ENCODE results near the gene CACNB2. TPM values are rescaled to one million over a fixed set of nuclear protein-coding genes. Genes with fewer than 3 reads are reported as not detected.

The CACNB2 gene
- polyA plus RNA-seq, 2 of the 4 experiments (the other 2 are of a cell fraction): not detected

DNA sequence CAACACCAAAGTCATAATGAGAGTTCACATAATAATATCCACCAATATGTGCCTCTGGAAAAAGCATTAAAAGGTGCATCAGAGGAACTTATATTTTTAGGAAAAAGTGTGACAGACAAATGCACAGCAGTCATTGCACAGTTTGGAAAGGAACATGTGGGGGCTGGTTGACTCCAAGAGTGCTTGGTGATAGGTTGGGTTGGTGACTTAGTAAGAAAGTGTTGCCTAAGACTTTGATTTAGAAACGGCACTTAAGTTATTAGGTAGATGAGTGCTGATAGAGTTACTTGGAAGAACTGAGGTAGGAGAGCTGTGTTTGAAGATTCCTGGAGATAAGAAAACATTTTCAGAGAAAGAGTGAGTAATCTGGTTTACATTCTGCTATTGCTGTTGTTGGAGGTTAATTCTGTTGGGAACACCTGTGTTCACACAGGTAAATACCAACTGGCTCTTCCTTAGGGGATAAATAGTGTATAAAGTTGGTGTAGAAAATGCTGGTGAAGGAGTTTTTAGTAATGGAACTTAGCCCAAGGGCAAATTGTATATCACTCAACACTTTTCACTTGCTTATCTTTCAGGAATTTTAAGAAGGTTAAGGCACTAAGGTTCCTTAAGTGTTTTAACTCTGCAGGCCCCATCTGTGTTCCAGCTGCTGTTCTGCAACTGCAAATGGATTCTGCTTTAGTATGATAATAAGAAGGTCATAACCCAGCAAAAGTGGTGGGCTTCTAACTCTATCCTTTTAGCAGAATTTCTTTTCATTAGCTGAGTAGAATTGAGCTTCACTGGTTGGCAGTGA, 315.1 kb downstream of the CACNB2 start:
- WGBS (ENCODE audit: missing lambda C conversion rate): 50% methylated on average over 1 of the region's 1 CpG
- CTCF ChIA-PET: no interaction called here
- TF ChIP-seq RNF2 (IDR thresholded peaks at IDR 0.05; ENCODE audit: borderline replicate concordance, low read depth) (no peak), HEYL (CRISPR knock-in tag; IDR thresholded peaks at IDR 0.05) (no peak), CBX2 (IDR thresholded peaks at IDR 0.05; ENCODE audit: borderline replicate concordance, low read depth) (no peak)
- POLR2A ChIA-PET: no interaction called here
- no peak overlapping the region for H3K4me3 ChIP-seq
- ATAC-seq: no peak
- H3K4me2 ChIP-seq: no peak overlapping the region
- H3K27ac ChIP-seq: no peak overlapping the region
- H3K9me3 ChIP-seq: no peaks in the 10 kb centered on the region
- DNase-seq (ENCODE audit: low read depth in 1 of 2, low spot score in 1 of 2): no peak
- no peaks in the 10 kb centered on the region for H3K4me1 ChIP-seq
- no peak for FAIRE-seq

DNA sequence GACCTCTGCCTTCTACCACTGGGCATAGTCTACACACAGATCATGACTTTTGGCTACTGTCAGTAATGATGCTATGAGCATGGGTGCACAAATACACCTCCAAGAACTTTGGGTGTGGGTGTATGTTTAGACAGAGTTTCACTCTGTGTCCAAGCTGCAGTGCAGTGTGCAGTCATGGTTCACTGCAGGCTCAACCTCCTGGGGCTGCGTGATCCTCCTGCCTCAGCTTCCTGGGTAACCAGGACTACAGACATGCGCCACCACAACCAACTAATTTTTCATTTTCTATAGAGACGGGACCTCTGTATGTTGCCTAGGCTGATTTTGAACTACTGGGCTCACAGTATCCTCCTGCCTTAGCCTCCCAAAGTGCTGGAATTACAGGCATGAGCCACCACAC, 316.8 kb downstream of the CACNB2 start:
- no peak overlapping the region for H3K4me3 ChIP-seq
- ATAC-seq: no peak
- H3K4me1 ChIP-seq: no peaks in the 10 kb centered on the region
- ChIA-PET CTCF (no interaction called here), POLR2A (no interaction called here)
- DNase-seq (ENCODE audit: low read depth in 1 of 2, low spot score in 1 of 2): no peak
- H3K27ac ChIP-seq: no peak overlapping the region
- no peak for FAIRE-seq
- no peaks in the 10 kb centered on the region for H3K9me3 ChIP-seq
- no peak overlapping the region for H3K4me2 ChIP-seq
- TF ChIP-seq, protein P1, sequence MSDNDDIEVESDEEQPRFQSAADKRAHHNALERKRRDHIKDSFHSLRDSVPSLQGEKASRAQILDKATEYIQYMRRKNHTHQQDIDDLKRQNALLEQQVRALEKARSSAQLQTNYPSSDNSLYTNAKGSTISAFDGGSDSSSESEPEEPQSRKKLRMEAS (IDR thresholded peaks at IDR 0.05): no peak
- TF ChIP-seq MAFK (IDR thresholded peaks at IDR 0.05; ENCODE audit: partially characterized antibody): no peak
- no peak for TF ChIP-seq EHF (CRISPR knock-in tag; IDR thresholded peaks at IDR 0.05)
- no peak for TF ChIP-seq NPAS2 (CRISPR knock-in tag; IDR thresholded peaks at IDR 0.05; ENCODE audit: borderline replicate concordance)
- TF ChIP-seq, protein P2, sequence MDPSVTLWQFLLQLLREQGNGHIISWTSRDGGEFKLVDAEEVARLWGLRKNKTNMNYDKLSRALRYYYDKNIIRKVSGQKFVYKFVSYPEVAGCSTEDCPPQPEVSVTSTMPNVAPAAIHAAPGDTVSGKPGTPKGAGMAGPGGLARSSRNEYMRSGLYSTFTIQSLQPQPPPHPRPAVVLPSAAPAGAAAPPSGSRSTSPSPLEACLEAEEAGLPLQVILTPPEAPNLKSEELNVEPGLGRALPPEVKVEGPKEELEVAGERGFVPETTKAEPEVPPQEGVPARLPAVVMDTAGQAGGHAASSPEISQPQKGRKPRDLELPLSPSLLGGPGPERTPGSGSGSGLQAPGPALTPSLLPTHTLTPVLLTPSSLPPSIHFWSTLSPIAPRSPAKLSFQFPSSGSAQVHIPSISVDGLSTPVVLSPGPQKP (IDR thresholded peaks at IDR 0.05; ENCODE audit: low read depth, low read length): no peak
- TF ChIP-seq, protein P3, sequence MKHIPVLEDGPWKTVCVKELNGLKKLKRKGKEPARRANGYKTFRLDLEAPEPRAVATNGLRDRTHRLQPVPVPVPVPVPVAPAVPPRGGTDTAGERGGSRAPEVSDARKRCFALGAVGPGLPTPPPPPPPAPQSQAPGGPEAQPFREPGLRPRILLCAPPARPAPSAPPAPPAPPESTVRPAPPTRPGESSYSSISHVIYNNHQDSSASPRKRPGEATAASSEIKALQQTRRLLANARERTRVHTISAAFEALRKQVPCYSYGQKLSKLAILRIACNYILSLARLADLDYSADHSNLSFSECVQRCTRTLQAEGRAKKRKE (CRISPR knock-in tag; IDR thresholded peaks at IDR 0.05; ENCODE audit: low read depth): no peak
- no peak for TF ChIP-seq CEBPB (IDR thresholded peaks at IDR 0.05)
- no peak for TF ChIP-seq HOXB5 (CRISPR knock-in tag; IDR thresholded peaks at IDR 0.05)
- TF ChIP-seq RFX5 (IDR thresholded peaks at IDR 0.05): no peak
- no peak for TF ChIP-seq MYC (IDR thresholded peaks at IDR 0.05; ENCODE audit: borderline replicate concordance, low read length)
- TF ChIP-seq HOXA7 (CRISPR knock-in tag; IDR thresholded peaks at IDR 0.05): no peak
- no peak for TF ChIP-seq FOSB (CRISPR knock-in tag; IDR thresholded peaks at IDR 0.05)
- TF ChIP-seq NR3C1 (IDR thresholded peaks at IDR 0.05): no peak
- TF ChIP-seq EHMT2 (IDR thresholded peaks at IDR 0.05; ENCODE audit: low read depth): no peak
- no peak for TF ChIP-seq CBX8 (IDR thresholded peaks at IDR 0.05)
- no peak for TF ChIP-seq ZNF302 (CRISPR knock-in tag; IDR thresholded peaks at IDR 0.05)
- TF ChIP-seq CBX2 (IDR thresholded peaks at IDR 0.05; ENCODE audit: borderline replicate concordance, low read depth): no peak
- WGBS (ENCODE audit: missing lambda C conversion rate): 64% methylated on average over 3 of the region's 3 CpGs

DNA sequence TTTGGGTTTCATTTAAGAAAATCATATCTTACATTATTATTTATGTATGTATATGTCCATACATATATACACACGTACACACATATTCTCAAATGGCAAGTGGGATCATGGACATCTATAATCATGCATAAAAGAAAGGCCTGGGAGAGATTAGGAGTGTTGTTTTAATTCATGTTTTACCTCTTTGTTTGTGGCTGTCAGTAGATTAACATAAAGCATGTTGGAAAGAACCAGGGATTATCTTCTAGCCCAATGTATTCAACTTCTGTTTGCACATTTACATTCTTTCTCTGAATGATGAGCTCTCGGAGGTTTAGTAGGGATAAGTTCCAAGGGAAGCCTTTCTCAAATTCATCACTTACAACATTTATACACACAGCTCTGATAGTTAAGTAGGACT, 319.8 kb downstream of the CACNB2 start:
- Histone ChIP-seq H3K4me1 (no peaks in the 10 kb centered on the region), H3K9me3 (no peaks in the 10 kb centered on the region), H3K27ac (no peak overlapping the region), H3K4me3 (no peak overlapping the region), H3K4me2 (no peak overlapping the region)
- no peak for DNase-seq (ENCODE audit: low read depth in 1 of 2, low spot score in 1 of 2)
- 62% methylated on average over 2 of the region's 2 CpGs for WGBS (ENCODE audit: missing lambda C conversion rate)
- no peak for ATAC-seq
- TF ChIP-seq HDAC2 (IDR thresholded peaks at IDR 0.05) (no peak), KDM1A (IDR thresholded peaks at IDR 0.05; ENCODE audit: low read depth) (no peak), NFE2L2 (conservative IDR thresholded peaks at IDR 0.05; ENCODE audit: low read length) (no peak)
- POLR2A ChIA-PET: no interaction called here
- CTCF ChIA-PET: no interaction called here
- FAIRE-seq: no peak

All from A549 (cell line).